ENCODE results near the gene OR5H1. TPM values are rescaled to one million over a fixed set of nuclear protein-coding genes. Genes with fewer than 3 reads are reported as not detected.

Gene OR5H1
- polyA plus RNA-seq, 1 of the 3 experiments (the other 2 are of a cell fraction): not detected

Other genes starting within 250 kb of the OR5H1 start
- gene RIOX2, start 158.3 kb upstream of the OR5H1 start, polyA plus RNA-seq (2012; rRNA removed): 12.9 and 20.3 TPM in 2 replicates
- gene GABRR3, start 95.4 kb upstream of the OR5H1 start, polyA plus RNA-seq (2012; rRNA removed): not detected in 2 replicates
- gene OR5AC2, start 43.5 kb upstream of the OR5H1 start, polyA plus RNA-seq (2012; rRNA removed): not detected in 2 replicates
- not detected in 2 replicates for gene OR5H14, start 16.8 kb downstream of the OR5H1 start, polyA plus RNA-seq (2012; rRNA removed)
- gene OR5H15, start 36.0 kb downstream of the OR5H1 start, polyA plus RNA-seq (2012; rRNA removed): not detected in 2 replicates
- gene OR5H6, start 133.5 kb downstream of the OR5H1 start, polyA plus RNA-seq (2012; rRNA removed): not detected in 2 replicates
- gene OR5H2, start 151.8 kb downstream of the OR5H1 start, polyA plus RNA-seq (2012; rRNA removed): not detected in 2 replicates
- gene OR5K4, start 223.1 kb downstream of the OR5H1 start, polyA plus RNA-seq (2012; rRNA removed): not detected in 2 replicates

All from SK-N-SH (cell line).